Activated CD8-positive, alpha-beta T cell treated with anti-CD3 and anti-CD28 coated beads for 36 hours (primary cell): ENCODE data around the gene UIMC1. TPM values are rescaled to one million over a fixed set of nuclear protein-coding genes. Genes with fewer than 3 reads are reported as not detected.
"Not testable (repeated sequence)": the region's sequence is repeated elsewhere in the genome, so short reads cannot be mapped to it uniquely, and the experiment has no call there.

ENCODE experiments used
- ATAC-seq: fragments of 200-7000 bp; cut with Tn5 transposase; one replicate; pipeline ENCODE4 v1.10.0; 2021; ENCODE audit warnings: mild to moderate bottlenecking, moderate library complexity
- CTCF ChIA-PET: fragments of 350-600 bp; sonication (Branson Sonifier 250); formaldehyde crosslinking; loops from one replicate; lab custom pipeline; 2021; ENCODE audit warnings: antibody characterized with exemption; lab: Charles Lee
- POLR2A ChIA-PET: fragments of 350-600 bp; sonication (Branson Sonifier 250); formaldehyde crosslinking; loops from one replicate; lab custom pipeline; 2021; ENCODE audit warnings: antibody characterized with exemption; lab: Charles Lee
- DNase-seq: peaks from one replicate; pipeline ENCODE4 v3.0.0-alpha.2; 2020
- H3K27ac Mint-ChIP-seq: one replicate; pipeline ENCODE4 v1.8.0; 2021; ENCODE audit warnings: mild to moderate bottlenecking, mixed read lengths
- H3K27me3 Mint-ChIP-seq: one replicate; pipeline ENCODE4 v1.8.0; 2021; ENCODE audit warnings: mixed read lengths
- H3K36me3 Mint-ChIP-seq: one replicate; pipeline ENCODE4 v1.8.0; 2021; ENCODE audit warnings: low read depth, mixed read lengths
- H3K4me1 Mint-ChIP-seq: one replicate; pipeline ENCODE4 v1.8.0; 2021; ENCODE audit warnings: low read depth, mixed read lengths
- H3K4me3 Mint-ChIP-seq: one replicate; pipeline ENCODE4 v1.8.0; 2021; ENCODE audit warnings: mild to moderate bottlenecking, moderate library complexity, mixed read lengths
- H3K9me3 Mint-ChIP-seq: one replicate; pipeline ENCODE4 v1.8.0; 2021; ENCODE audit warnings: mixed read lengths
- CTCF ChIP-seq: fragments of 200-600 bp; IDR thresholded peaks from one replicate; pipeline ENCODE4 v1.8.0; 2022; ENCODE audit warnings: antibody characterized with exemption, mild to moderate bottlenecking
- intact Hi-C: fragments of 100-400 bp; cut with micrococcal nuclease; formaldehyde crosslinking; loops from one replicate; pipeline ENCODE4 v1.10.0; 2022
- total RNA-seq, 2 experiments: library from RNA; stranded (reverse); gene quantifications; one replicate each; pipeline ENCODE4 v1.2.3, GENCODE V29; 2021

Gene UIMC1
- total RNA-seq = 10 to 100 TPM; 54.1 to 57.0 TPM

- peaks cover 11% of the 10 kb centered on the region for H3K36me3 Mint-ChIP-seq
- TF ChIP-seq CTCF = no peak
- peaks cover 28% of the 10 kb centered on the region for H3K4me1 Mint-ChIP-seq
- H3K27ac Mint-ChIP-seq = peak within 1 kb of the TSS; percentile 95
- H3K4me3 Mint-ChIP-seq = peak within 1 kb of the TSS; percentile 93
- CTCF ChIA-PET = interaction anchor here (1.0 to 2.7 kb wide), 11 partner anchors 10 to 346 kb away, joined by 3 to 14 read pairs (median 4); partner anchors contain the start of gene ZNF346
- H3K27me3 Mint-ChIP-seq = no peaks in the 10 kb centered on the region
- ATAC-seq (peak; percentile 93), DNase-seq (peak; percentile 93)
- H3K9me3 Mint-ChIP-seq = no peaks in the 10 kb centered on the region
- intact Hi-C loops = no loop called here
- POLR2A ChIA-PET = interaction anchor here (0.6 to 3.7 kb wide), 10 partner anchors 9 to 293 kb away, joined by 3 to 29 read pairs (median 3); partner anchors contain the start of gene ZNF346
Measured at GRCh38 chr5:177006265-177006972, at the start of gene UIMC1. UIMC1 (minus strand) TSS chr5:177006779; CDS start chr5:176982615, 24,164 bp downstream.

DNA sequence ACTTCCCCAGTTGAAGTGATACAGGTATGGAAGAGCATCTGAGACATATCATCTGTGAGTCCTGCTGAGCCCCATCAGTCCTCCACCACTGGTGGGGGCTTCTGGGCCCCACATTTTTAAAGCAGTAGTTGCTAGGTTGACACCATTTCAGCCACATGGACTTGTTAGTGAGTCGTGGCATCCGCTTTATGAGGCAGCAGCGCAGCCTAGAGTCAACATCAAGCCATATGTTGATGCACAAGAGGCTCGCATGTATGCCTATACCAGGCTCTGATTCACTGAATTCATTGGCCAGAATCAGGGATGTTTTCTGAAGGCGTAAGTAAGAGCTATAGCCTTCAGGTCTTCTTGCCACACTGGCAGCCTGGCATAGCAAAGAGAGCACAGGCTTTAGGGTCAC is 42.7 kb upstream of the UIMC1 start:
- no peak overlapping the region for H3K4me3 Mint-ChIP-seq
- H3K9me3 Mint-ChIP-seq = no peaks in the 10 kb centered on the region
- CTCF ChIA-PET = interaction anchor here (5.9 kb wide), 1 partner anchor 23 kb away, joined by 29 read pairs; no protein-coding TSS in a partner anchor
- no peaks in the 10 kb centered on the region for H3K4me1 Mint-ChIP-seq
- DNase-seq (peak; percentile 23), ATAC-seq (no peak)
- peaks cover 22% of the 10 kb centered on the region for H3K36me3 Mint-ChIP-seq
- no peaks in the 10 kb centered on the region for H3K27me3 Mint-ChIP-seq
- H3K27ac Mint-ChIP-seq = no peak overlapping the region
- POLR2A ChIA-PET = no interaction called here
- no peak for TF ChIP-seq CTCF
- intact Hi-C loops = no loop called here

- POLR2A ChIA-PET, H3K27me3 Mint-ChIP-seq, H3K4me1 Mint-ChIP-seq, H3K9me3 Mint-ChIP-seq, H3K27ac Mint-ChIP-seq, DNase-seq, H3K4me3 Mint-ChIP-seq, intact Hi-C loops, CTCF ChIA-PET, ATAC-seq: not testable (repeated sequence)
- H3K36me3 Mint-ChIP-seq = peaks cover 27% of the 10 kb centered on the region
Measured at GRCh38 chr5:177048531-177048930, 42.0 kb upstream of the UIMC1 start.

DNA sequence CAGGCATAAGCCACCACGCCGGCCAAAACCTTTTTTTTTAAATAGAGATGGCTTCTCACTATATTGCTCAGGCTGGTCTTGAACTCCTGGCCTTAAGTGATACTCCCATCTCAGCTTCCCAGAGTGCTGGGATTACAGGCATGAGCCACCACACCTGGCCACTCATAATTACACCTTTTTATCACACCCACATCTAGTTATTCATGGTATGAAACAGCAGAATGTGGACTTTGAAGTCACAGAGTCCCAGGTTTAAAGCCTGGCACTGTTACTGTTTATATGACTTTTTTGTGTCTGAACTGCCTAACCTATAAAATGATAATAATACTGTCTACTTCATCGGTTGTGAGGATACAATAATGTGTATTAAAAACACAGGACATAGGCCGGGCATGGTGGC is 39.1 kb upstream of the UIMC1 start:
- CTCF ChIA-PET = interaction anchor here (1.0 to 2.4 kb wide), 2 partner anchors 26 kb away, joined by 3 to 8 read pairs; no protein-coding TSS in a partner anchor
- POLR2A ChIA-PET = no interaction called here
- no peaks in the 10 kb centered on the region for H3K27me3 Mint-ChIP-seq
- no peaks in the 10 kb centered on the region for H3K9me3 Mint-ChIP-seq
- DNase-seq (no peak), ATAC-seq (no peak)
- intact Hi-C loops = no loop called here
- H3K36me3 Mint-ChIP-seq = peaks cover 30% of the 10 kb centered on the region
- no peak overlapping the region for H3K4me3 Mint-ChIP-seq
- no peak for TF ChIP-seq CTCF
- no peak overlapping the region for H3K27ac Mint-ChIP-seq
- peaks cover 5% of the 10 kb centered on the region for H3K4me1 Mint-ChIP-seq

DNA sequence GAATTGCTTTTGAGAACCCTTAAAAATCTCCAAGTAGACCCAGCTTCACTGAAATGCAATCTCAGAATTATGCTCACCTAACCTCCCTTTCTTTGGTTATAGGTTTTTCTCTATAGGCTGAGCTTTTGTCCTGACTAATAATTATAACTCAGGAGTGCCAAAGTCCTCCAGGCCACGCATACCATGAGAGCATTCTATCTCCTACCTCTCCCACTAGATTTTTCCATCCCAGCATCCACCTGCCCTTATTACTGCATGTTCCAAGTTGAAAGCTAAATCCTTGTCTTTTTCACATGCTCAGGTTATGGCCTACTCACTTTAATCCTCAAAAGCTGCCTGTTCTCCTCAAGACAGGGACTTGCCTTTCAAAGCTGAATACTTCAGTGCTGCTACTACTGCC is 38.1 kb upstream of the UIMC1 start:
- no peak overlapping the region for H3K27ac Mint-ChIP-seq
- no peak overlapping the region for H3K4me3 Mint-ChIP-seq
- no peaks in the 10 kb centered on the region for H3K27me3 Mint-ChIP-seq
- intact Hi-C loops = no loop called here
- no peak for TF ChIP-seq CTCF
- H3K9me3 Mint-ChIP-seq = no peaks in the 10 kb centered on the region
- peaks cover 26% of the 10 kb centered on the region for H3K36me3 Mint-ChIP-seq
- CTCF ChIA-PET = interaction anchor here (1.5 to 2.4 kb wide), 2 partner anchors 14 to 27 kb away, joined by 3 to 8 read pairs; no protein-coding TSS in a partner anchor
- ATAC-seq = no peak
- H3K4me1 Mint-ChIP-seq = peaks cover 7% of the 10 kb centered on the region
- POLR2A ChIA-PET = interaction anchor here (0.8 kb wide), 1 partner anchor 21 kb away, joined by 3 read pairs; no protein-coding TSS in a partner anchor
- no peak for DNase-seq
